ENCODE data around the gene PTPN23.
A peak's percentile ranks its signal among the peaks of the same experiment; 100 is the strongest.

PTPN23 gene

GRCh38 chr3:47376393-47376792, 4.4 kb upstream of the PTPN23 start:
- no peak for DNase-seq

- DNase-seq: no peak
Observed at GRCh38 chr3:47377186-47377585, 3.6 kb upstream of the PTPN23 start.

- no peak for DNase-seq
Observed at GRCh38 chr3:47378869-47379268, 2.0 kb upstream of the PTPN23 start.

- no peak for DNase-seq
Observed at GRCh38 chr3:47379411-47379899, 1.4 kb upstream of the PTPN23 start.

GRCh38 chr3:47380026-47380600, 708 bp upstream of the PTPN23 start:
- no peak for DNase-seq

- DNase-seq: peak; percentile 36
Observed at GRCh38 chr3:47381317-47382157, 716 bp downstream of the PTPN23 start.

GRCh38 chr3:47384425-47384824, 3.6 kb downstream of the PTPN23 start:
- DNase-seq: no peak

- DNase-seq: no peak
Observed at GRCh38 chr3:47385007-47385406, 4.2 kb downstream of the PTPN23 start.

GRCh38 chr3:47385796-47386195, 5.0 kb downstream of the PTPN23 start:
- no peak for DNase-seq

- no peak for DNase-seq
Observed at GRCh38 chr3:47392933-47393332, 12.1 kb downstream of the PTPN23 start.

- DNase-seq: no peak
Observed at GRCh38 chr3:47394140-47394870, 13.5 kb downstream of the PTPN23 start.

GRCh38 chr3:47394881-47395280, 14.1 kb downstream of the PTPN23 start:
- DNase-seq: no peak

- DNase-seq: no peak
Observed at GRCh38 chr3:47398228-47398627, 17.4 kb downstream of the PTPN23 start.

GRCh38 chr3:47399016-47399415, 18.2 kb downstream of the PTPN23 start:
- DNase-seq: no peak

GRCh38 chr3:47399531-47400270, 18.9 kb downstream of the PTPN23 start:
- DNase-seq: no peak

GRCh38 chr3:47404431-47404876, 23.6 kb downstream of the PTPN23 start:
- DNase-seq: no peak

- no peak for DNase-seq
Observed at GRCh38 chr3:47404955-47405790, 24.4 kb downstream of the PTPN23 start.

- DNase-seq: no peak
Observed at GRCh38 chr3:47405820-47406761, 25.3 kb downstream of the PTPN23 start.

- no peak for DNase-seq
Observed at GRCh38 chr3:47406762-47407149, 25.9 kb downstream of the PTPN23 start.

GRCh38 chr3:47407237-47407636, 26.4 kb downstream of the PTPN23 start:
- no peak for DNase-seq

Measured in NCI-H446 treated with DMSO at 0.1 percent for 48 hours (cell line).